Right kidney (tissue), 9 donors: Measurements from ENCODE around the gene NOMO2.
A peak's percentile ranks its signal among the peaks of the same experiment; 100 is the strongest.
"Not testable (repeated sequence)": the region's sequence is repeated elsewhere in the genome, so short reads cannot be mapped to it uniquely, and the experiment has no call there.

Experiments used
- DNase-seq: peaks from one replicate; pipeline ENCODE4 v3.0.0-alpha.2; 2016
- long read RNA-seq, 8 donors: transcript quantifications; one replicate each; lab custom pipeline, GENCODE V29; 2026

The NOMO2 gene
- long read RNA-seq, donor 1, full-length matches to known transcripts, result 2 of 2 reads
- long read RNA-seq, donor 1, partial matches to known transcripts, result 0 of 2 reads
- long read RNA-seq, donor 1, other reads (novel, unspliced or antisense), result 0 of 2 reads
- long read RNA-seq, donor 2, full-length matches to known transcripts, result 2 of 2 reads
- long read RNA-seq, donor 2, partial matches to known transcripts, result 0 of 2 reads
- long read RNA-seq, donor 2, other reads (novel, unspliced or antisense), result 0 of 2 reads
- long read RNA-seq, donor 3, full-length matches to known transcripts, result 6 of 6 reads
- long read RNA-seq, donor 3, partial matches to known transcripts, result 0 of 6 reads
- long read RNA-seq, donor 3, other reads (novel, unspliced or antisense), result 0 of 6 reads
- long read RNA-seq, donor 4, full-length matches to known transcripts, result 1 of 7 reads
- long read RNA-seq, donor 4, partial matches to known transcripts, result 6 of 7 reads
- long read RNA-seq, donor 4, other reads (novel, unspliced or antisense), result 0 of 7 reads
- long read RNA-seq, donor 5, full-length matches to known transcripts, result 5 of 5 reads
- long read RNA-seq, donor 5, partial matches to known transcripts, result 0 of 5 reads
- long read RNA-seq, donor 5, other reads (novel, unspliced or antisense), result 0 of 5 reads
- long read RNA-seq, donor 6, full-length matches to known transcripts, result 9 of 9 reads
- long read RNA-seq, donor 6, partial matches to known transcripts, result 0 of 9 reads
- long read RNA-seq, donor 6, other reads (novel, unspliced or antisense), result 0 of 9 reads
- long read RNA-seq, donor 7, result 0 reads
- long read RNA-seq, donor 8, full-length matches to known transcripts, result 8 of 8 reads
- long read RNA-seq, donor 8, partial matches to known transcripts, result 0 of 8 reads
- long read RNA-seq, donor 8, other reads (novel, unspliced or antisense), result 0 of 8 reads

DNA sequence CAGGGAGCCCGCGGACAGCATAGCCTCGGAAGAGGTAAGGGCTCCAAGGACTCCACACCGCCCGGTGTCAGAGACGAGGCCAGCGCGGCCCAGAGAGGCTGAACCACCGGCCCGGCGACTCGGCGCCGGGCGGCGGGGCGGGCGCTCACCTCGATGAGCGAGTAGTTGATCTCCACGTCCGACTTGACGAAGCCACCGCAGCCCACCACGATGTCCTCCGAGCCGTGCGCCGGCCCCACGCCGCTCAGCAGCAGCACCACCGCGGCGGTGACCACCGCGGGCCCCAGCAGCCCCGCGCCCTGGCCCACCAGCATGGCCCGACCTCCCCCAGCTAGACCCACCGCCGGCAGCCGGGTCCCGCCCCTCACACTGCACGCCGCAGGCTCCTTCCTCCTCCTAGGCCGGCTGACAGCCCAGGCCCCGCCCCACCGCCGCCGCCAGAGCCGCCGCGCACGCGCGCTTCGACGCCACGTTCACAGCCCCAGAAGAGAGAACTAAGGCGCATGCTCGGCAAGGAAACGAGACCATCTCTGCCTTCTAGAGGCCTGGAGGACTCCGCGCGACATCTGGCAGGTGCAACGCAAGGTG lies at the start of gene NOMO2:
Gene NOMO2 (minus strand): TSS at position 371 of the 588 bp plus-strand sequence. CDS start 57 bp downstream, at position 314.
- DNase-seq, result peak; percentile 48

DNA sequence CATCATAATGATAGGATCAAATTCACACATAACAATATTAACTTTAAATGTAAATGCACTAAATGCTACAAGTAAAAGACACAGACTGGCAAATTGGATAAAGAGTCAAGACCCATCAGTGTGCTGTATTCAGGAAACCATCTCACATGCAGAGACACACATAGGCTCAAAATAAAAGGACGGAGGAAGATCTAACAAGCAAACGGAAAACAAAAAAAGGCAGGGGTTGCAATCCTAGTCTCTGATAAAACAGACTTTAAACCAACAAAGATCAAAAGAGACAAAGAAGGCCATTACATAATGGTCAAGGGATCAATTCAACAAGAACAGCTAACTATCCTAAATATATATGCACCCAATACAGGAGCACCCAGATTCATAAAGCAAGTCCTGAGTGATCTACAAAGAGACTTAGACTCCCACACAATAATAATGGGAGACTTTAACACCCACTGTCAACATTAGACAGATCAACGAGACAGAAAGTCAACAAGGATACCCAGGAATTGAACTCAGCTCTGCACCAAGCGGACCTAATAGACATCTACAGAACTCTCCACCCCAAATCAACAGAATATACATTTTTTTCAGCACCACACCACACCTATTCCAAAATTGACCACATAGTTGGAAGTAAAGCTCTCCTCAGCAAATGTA lies 48.4 kb upstream of the NOMO2 start:
- DNase-seq, result not testable (repeated sequence)

GRCh38 chr16:18608271-18608670 lies 46.4 kb upstream of the NOMO2 start:
- not testable (repeated sequence) for DNase-seq

DNA sequence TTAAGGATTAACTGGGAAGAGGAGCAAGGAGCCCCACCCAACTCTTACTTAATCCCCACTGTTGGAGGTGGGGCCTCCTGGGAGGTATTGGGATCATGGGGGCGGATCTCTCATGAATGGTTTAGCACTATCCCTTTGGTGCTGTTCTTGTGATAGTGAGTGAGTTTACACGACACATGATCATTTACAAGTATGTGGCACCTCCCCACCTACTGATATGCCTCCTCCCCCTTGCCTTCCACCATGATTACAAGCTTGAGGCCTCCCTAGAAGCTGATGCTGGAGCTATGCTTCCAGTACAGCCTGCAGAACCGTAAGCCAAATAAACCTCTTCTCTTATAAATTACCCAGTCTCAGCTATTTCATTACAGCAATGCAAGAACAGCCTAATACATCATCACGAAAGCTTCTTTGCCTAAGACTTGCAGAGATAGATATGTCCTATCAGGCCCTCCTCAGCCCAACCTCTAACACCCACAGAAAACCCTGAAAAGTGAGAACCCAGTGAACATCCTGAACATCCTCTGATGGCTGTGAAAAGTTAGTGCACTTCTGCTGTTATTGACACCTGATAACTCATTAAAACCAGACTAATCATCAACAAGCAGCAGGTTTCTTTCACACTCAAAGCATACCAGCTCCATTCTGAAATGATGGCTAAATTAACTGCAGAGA lies 41.8 kb upstream of the NOMO2 start:
- not testable (repeated sequence) for DNase-seq

- not testable (repeated sequence) for DNase-seq
Measured at GRCh38 chr16:18598582-18598981, 36.7 kb upstream of the NOMO2 start.

- DNase-seq, result not testable (repeated sequence)
Measured at GRCh38 chr16:18597734-18598133, 35.8 kb upstream of the NOMO2 start.

DNA sequence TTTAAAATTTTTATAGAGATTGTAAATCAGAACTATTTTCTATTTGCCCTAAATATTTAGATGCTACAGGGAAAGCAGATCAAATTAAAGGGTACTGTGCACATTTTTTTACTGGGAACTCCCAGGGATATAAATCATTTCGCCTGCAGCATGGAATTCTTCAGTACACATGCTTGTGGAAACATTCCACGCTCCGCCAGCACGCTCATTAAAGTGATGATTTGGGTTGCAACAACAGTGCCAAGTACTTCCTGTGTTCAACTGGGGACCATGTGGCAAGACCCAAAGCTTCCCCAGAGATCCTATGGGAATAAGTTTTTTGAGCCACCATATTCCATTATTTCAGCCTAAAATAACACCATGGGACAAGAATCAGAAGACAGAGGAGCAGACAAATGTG lies 35.4 kb upstream of the NOMO2 start:
- not testable (repeated sequence) for DNase-seq

- not testable (repeated sequence) for DNase-seq
Measured at GRCh38 chr16:18595796-18596195, 33.9 kb upstream of the NOMO2 start.

DNA sequence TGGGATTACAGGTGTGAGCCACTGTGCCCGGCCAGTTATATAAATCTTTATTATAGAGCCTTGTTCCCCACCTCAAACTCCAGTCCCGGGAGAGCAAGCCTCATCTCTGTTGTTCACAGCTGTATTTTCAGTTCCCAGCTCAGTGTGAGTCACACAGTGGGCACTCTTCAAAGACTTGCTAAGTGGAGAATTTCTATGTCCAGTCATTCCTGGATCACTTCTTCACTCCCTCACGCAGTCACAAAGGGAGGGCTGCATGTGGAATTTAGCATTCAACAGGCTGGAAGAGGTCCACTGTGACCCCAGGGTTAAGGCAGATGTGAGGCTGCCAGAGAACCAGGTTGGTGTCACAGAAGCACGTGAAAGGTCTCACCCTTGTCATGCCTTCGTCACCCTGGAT lies 33.0 kb upstream of the NOMO2 start:
- DNase-seq, result not testable (repeated sequence)

GRCh38 chr16:18593904-18594303 lies 32.0 kb upstream of the NOMO2 start:
- not testable (repeated sequence) for DNase-seq

DNA sequence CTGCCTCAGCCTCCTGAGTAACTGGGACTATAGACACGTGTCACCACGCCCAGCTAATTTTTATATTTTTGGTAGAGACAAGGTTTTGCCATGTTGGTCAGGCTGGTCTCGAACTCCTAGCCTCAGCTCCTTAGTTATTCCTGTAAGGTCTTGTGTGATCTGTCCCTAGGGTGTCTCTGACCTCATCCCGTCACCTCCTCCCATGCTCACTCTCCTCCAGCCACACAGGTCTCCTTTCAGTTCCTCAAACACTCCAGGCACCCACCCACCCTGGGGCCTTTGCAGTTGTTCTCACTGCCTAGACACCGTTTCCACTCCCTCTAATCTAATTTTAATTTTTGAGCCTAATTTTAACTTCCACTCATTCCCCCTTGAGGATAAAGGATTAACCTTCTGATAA lies 31.1 kb upstream of the NOMO2 start:
- not testable (repeated sequence) for DNase-seq

DNA sequence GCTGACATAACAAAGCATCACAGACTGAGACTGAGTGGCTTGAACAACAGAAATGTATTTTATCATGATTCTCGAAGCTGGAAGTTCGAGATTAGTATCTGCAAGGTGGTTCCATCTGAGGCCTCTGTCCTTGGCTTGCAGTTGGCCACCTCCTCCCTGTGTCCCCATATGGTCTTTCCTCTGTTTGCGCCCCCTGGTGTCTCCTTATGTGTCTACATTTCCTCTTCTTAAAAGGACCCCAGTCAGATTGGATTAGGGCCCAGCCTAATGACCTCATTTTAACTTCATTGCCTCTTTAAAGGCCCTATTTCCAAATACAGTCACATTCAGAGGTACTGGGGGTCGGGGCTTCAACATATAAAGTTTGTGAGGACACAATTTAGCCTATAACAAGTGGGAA lies 30.0 kb upstream of the NOMO2 start:
- not testable (repeated sequence) for DNase-seq

DNA sequence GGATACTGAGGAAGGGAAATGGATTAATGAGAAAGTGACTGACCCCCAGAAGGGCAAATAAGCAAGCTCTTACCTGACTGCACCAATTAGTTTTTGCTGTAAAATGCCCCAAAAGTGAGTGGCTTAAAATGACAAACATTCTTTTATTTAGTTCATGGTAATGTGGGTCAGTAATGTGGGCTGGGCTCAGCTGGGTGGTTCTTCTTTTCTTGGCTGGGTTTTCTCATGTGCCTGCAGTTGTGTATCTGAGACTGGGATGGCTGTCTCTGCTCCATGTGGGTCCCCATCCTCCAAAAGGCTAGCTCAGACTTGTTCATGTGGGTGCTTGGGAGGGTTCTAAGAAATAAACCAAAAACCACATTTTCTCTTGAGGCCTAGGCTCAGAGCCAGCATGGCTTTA lies 29.5 kb upstream of the NOMO2 start:
- DNase-seq, result not testable (repeated sequence)

DNA sequence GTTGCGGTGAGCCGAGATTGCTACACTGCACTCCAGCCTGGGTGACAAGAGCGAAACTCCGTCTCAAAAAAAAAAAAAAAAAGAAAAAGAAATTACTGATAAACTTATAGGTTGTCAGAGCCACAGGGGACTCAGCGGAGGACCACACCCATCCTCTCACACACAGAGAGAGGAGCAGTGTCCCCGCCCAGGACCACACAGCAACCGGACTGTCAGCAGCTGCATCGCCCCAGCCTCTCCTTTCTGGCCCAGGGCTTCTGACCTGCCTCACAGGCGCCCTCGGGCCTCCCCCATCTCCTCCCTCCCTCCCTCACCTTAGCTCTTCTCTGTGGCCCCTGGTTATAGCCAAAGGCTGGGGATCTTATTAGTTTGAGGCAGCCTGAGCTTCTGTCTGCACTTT lies 27.9 kb upstream of the NOMO2 start:
- DNase-seq, result not testable (repeated sequence)

DNA sequence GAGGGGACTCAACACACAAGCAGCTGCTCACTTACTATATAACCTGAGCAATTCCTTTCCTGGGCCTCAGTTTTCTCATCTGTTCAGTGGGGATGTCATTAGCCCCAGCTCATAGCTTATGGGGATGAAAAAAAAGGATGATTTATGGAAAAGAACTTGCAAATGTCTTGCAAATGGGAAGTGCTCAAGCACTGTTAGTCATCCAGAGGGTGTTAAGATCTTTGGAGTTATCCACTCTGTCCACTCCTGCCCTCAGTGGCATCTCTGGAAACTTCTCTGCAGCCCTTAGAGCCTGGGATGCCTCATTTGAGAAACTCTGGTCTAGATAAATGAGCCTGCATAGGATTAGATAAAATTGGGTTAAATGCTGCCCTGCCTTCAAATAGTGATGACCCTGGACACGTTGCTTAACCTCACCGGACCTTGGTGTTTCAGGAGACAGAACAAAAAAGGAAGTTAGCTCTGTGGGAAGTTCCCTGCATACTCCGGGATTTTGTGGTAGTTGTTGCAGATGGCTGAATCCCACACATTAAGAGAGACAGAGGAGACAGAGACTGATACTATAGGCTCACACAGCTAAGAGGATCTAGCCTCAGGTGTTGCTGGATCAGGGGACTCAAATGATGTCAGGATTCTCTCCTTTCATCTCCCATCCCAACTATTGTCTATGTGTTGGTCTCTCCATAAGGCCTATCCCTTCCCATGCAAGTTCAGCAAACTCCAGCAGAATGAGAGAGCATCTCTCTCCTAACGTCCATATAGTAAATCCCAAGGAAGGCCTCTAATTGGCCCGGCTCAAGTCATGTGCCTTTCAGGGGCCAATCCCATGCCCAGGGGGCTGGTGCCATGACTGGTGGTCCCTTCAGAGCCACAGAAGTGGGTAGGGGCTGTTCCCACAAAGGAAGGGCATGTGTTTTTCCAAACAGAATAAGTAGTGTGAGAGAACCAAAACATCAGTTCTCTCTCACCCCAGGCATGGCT lies 25.0 kb upstream of the NOMO2 start:
- DNase-seq, result not testable (repeated sequence)

DNA sequence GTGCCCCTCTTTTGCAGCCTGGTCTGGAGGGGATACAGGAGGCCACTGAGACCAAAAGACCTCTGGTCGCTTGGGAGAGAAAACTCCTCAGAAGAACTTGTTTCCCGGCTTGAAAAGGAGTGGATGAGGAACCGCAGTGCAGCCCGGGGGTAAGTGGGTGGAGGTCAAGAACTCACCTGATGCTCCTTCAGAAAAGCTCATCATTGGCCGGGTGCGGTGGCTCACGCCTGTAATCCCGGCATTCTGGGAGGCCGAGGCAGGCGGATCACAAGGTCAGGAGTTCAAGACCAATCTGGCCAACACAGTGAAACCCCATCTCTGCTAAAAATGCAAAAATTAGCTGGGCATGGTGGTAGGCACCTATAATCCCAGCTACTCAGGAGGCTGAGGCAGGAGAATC lies 23.9 kb upstream of the NOMO2 start:
- DNase-seq, result not testable (repeated sequence)

GRCh38 chr16:18582902-18583301 lies 21.0 kb upstream of the NOMO2 start:
- DNase-seq, result no peak

GRCh38 chr16:18580396-18580795 lies 18.5 kb upstream of the NOMO2 start:
- not testable (repeated sequence) for DNase-seq

DNA sequence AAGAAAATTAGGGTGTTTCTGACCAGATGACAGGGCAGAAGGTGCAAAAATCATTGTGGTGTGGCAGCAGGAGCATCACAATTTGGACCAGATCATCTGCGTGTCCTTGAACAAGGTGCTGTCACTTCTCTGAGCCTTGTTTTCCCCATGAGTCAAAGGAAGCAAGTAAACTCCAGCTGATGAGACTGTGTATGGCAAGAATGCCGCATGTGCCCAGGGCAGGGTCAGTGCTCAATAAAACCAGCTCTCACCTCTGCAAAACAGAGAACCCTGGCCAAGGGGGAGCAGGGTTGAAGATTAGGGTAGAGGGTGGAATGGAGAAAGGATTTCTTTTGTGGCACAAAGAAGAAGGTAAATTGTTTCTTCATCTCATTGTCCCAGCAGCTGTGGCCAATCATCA lies 17.4 kb upstream of the NOMO2 start:
- DNase-seq, result not testable (repeated sequence)

DNA sequence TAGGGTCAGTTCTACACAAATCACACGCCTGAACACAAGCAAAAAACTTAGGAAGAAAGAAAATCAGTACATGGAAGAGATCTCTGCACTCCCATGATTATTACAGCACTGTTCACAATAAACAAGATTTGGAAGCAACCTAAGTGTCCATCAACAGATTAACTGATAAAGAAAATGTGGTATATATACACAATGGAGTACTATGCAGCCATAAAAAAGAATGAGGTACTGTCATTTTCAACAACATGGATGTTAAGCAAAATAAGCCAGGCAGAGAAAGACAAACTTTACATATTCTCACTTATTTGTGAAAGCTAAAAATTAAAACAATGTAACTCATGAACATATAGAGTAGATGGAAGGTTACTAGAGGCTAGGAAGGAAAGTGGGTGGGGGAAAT lies 16.0 kb upstream of the NOMO2 start:
- DNase-seq, result not testable (repeated sequence)
